ENCODE measurements around the gene GDPD3. TPM values are rescaled to one million over a fixed set of nuclear protein-coding genes. Genes with fewer than 3 reads are reported as not detected.

GDPD3 gene
- total RNA-seq, 2 donors from 2014 or later: 16.7 to 25.8 TPM

GRCh38 chr16:30113711-30114333 lies 485 bp upstream of the GDPD3 start:
- no peaks in the 10 kb centered on the region for H3K36me3 Mint-ChIP-seq
- H3K27ac Mint-ChIP-seq: no peak overlapping the region
- H3K9me3 Mint-ChIP-seq: no peaks in the 10 kb centered on the region
- no peak for DNase-seq (ENCODE audit: low spot score in 2 of 2)
- peak; percentile 8 to 19 for ATAC-seq

- DNase-seq (ENCODE audit: low spot score in 2 of 2) (peak; percentile 76 to 78), ATAC-seq (peak; percentile 74 to 77)
- no peaks in the 10 kb centered on the region for H3K36me3 Mint-ChIP-seq
- no peaks in the 10 kb centered on the region for H3K9me3 Mint-ChIP-seq
- peak overlapping the region in 1 of 2 donors; percentile 77 for H3K27ac Mint-ChIP-seq
These were observed 923 bp downstream of the GDPD3 start for GRCh38 chr16:30112197-30113030.

- no peak for ATAC-seq
- Mint-ChIP-seq H3K9me3 (no peaks in the 10 kb centered on the region), H3K36me3 (no peaks in the 10 kb centered on the region), H3K27ac (peak overlapping the region in 1 of 2 donors; percentile 18)
- DNase-seq (ENCODE audit: low spot score in 2 of 2): no peak
These were observed 2.7 kb downstream of the GDPD3 start for GRCh38 chr16:30110661-30111060.

- Mint-ChIP-seq H3K27ac (no peak overlapping the region), H3K36me3 (peaks cover 0 to 14% of the 10 kb centered on the region in 2 donors), H3K9me3 (no peaks in the 10 kb centered on the region)
- no peak for DNase-seq (ENCODE audit: low spot score in 2 of 2)
- ATAC-seq: no peak
These were observed 5.1 kb downstream of the GDPD3 start for GRCh38 chr16:30108059-30108850.

GRCh38 chr16:30104492-30104891 lies 8.8 kb downstream of the GDPD3 start:
- ATAC-seq (peak in 1 of 2 donors; percentile 7), DNase-seq (ENCODE audit: low spot score in 2 of 2) (no peak)
- Mint-ChIP-seq H3K27ac (peak overlapping the region in 1 of 2 donors; percentile 58), H3K9me3 (no peaks in the 10 kb centered on the region), H3K36me3 (peaks cover 0 to 14% of the 10 kb centered on the region in 2 donors)

GRCh38 chr16:30104090-30104489 lies 9.2 kb downstream of the GDPD3 start:
- no peak for ATAC-seq
- no peak for DNase-seq (ENCODE audit: low spot score in 2 of 2)
- Mint-ChIP-seq H3K27ac (peak overlapping the region in 1 of 2 donors; percentile 58), H3K36me3 (peaks cover 0 to 14% of the 10 kb centered on the region in 2 donors), H3K9me3 (no peaks in the 10 kb centered on the region)

- Mint-ChIP-seq H3K36me3 (peaks cover 27 to 36% of the 10 kb centered on the region in 2 donors), H3K9me3 (peaks cover 5 to 12% of the 10 kb centered on the region in 2 donors), H3K27ac (peak overlapping the region; percentile 94 to 95)
- DNase-seq (ENCODE audit: low spot score in 2 of 2) (no peak), ATAC-seq (no peak)
These were observed 16.3 kb downstream of the GDPD3 start for GRCh38 chr16:30096862-30097563.

GRCh38 chr16:30096105-30096861 lies 17.1 kb downstream of the GDPD3 start, which contains the start of gene YPEL3:
YPEL3 (minus strand) TSS chr16:30096213; CDS start chr16:30095482, 731 bp downstream.
- Mint-ChIP-seq H3K36me3 (peaks cover 27 to 36% of the 10 kb centered on the region in 2 donors), H3K9me3 (peaks cover 5 to 12% of the 10 kb centered on the region in 2 donors), H3K27ac (peak within 1 kb of the TSS; percentile 94 to 96)
- DNase-seq (ENCODE audit: low spot score in 2 of 2) (peak; percentile 88 to 93), ATAC-seq (peak; percentile 56 to 74)

GRCh38 chr16:30095166-30096078 lies 17.9 kb downstream of the GDPD3 start:
- peak overlapping the region; percentile 94 to 96 for H3K27ac Mint-ChIP-seq
- peaks cover 5 to 12% of the 10 kb centered on the region in 2 donors for H3K9me3 Mint-ChIP-seq
- DNase-seq (ENCODE audit: low spot score in 2 of 2): peak in 1 of 2 donors; percentile 81
- peaks cover 27 to 36% of the 10 kb centered on the region in 2 donors for H3K36me3 Mint-ChIP-seq
- ATAC-seq: no peak

GRCh38 chr16:30094541-30095165 lies 18.7 kb downstream of the GDPD3 start:
- Mint-ChIP-seq H3K27ac (peak overlapping the region; percentile 90 to 94), H3K9me3 (peaks cover 5 to 12% of the 10 kb centered on the region in 2 donors), H3K36me3 (peaks cover 27 to 36% of the 10 kb centered on the region in 2 donors)
- no peak for DNase-seq (ENCODE audit: low spot score in 2 of 2)
- ATAC-seq: no peak

GRCh38 chr16:30092373-30093010 lies 20.8 kb downstream of the GDPD3 start:
- H3K36me3 Mint-ChIP-seq: peaks cover 22 to 26% of the 10 kb centered on the region in 2 donors
- DNase-seq (ENCODE audit: low spot score in 2 of 2) (peak; percentile 73 to 92), ATAC-seq (peak; percentile 47 to 73)
- peaks cover under 1 to 8% of the 10 kb centered on the region in 2 donors for H3K9me3 Mint-ChIP-seq
- peak overlapping the region; percentile 94 for H3K27ac Mint-ChIP-seq

- DNase-seq (ENCODE audit: low spot score in 2 of 2) (peak; percentile 94 to 96), ATAC-seq (peak; percentile 66 to 86)
- H3K9me3 Mint-ChIP-seq: peaks cover 0 to under 1% of the 10 kb centered on the region in 2 donors
- peaks cover 14 to 25% of the 10 kb centered on the region in 2 donors for H3K36me3 Mint-ChIP-seq
- peak within 1 kb of the TSS; percentile 94 for H3K27ac Mint-ChIP-seq
These were observed 21.6 kb downstream of the GDPD3 start, which contains the start of gene TBX6 for GRCh38 chr16:30091474-30092372. TBX6 (minus strand) TSS chr16:30091924; CDS start chr16:30091193, 731 bp downstream.
